DND-41 (cell line): ENCODE measurements around the gene DEFB108B.
"Not testable (repeated sequence)": the region's sequence is repeated elsewhere in the genome, so short reads cannot be mapped to it uniquely, and the experiment has no call there.

Experiments
- ATAC-seq: fragments of 200-7000 bp; cut with Tn5 transposase; 3 replicates; pipeline ENCODE4 v1.9.1; 2021; ENCODE audit warnings: low read depth; ENCODE audit not compliant: insufficient read depth
- DNase-seq: peaks from one replicate; pipeline ENCODE4 v3.0.0-alpha.2; 2020
- H2AFZ ChIP-seq: 2 replicates; pipeline ENCODE4 v1.6.0; 2012; ENCODE audit warnings: low read depth, low read length
- H3K27ac ChIP-seq: 2 replicates; pipeline ENCODE4 v1.5.1; 2012; ENCODE audit warnings: low read length, inconsistent platforms
- H3K27me3 ChIP-seq: fragments of 200-600 bp; sonication (generic); 2 replicates; pipeline ENCODE4 v1.6.0; 2012; ENCODE audit warnings: low read length, mild to moderate bottlenecking, inconsistent platforms; ENCODE audit not compliant: insufficient read depth, poor library complexity
- H3K36me3 ChIP-seq: 2 replicates; pipeline ENCODE4 v1.5.1; 2012; ENCODE audit warnings: low read length, inconsistent platforms; ENCODE audit not compliant: insufficient read depth
- H3K4me1 ChIP-seq: 2 replicates; pipeline ENCODE4 v1.5.1; 2012; ENCODE audit warnings: mild to moderate bottlenecking, low read length; ENCODE audit not compliant: insufficient read depth
- H3K4me2 ChIP-seq: 2 replicates; pipeline ENCODE4 v1.6.0; 2012; ENCODE audit warnings: mild to moderate bottlenecking, moderate library complexity, low read length, inconsistent platforms; ENCODE audit not compliant: insufficient read depth
- H3K4me3 ChIP-seq, 2 experiments: fragments of 200-600 bp in 1 of 2; shearing (Covaris generic) in 1 of 2; 2 replicates each; pipeline ENCODE4 v1.5.1; 2012 to 2016; ENCODE audit warnings: inconsistent platforms in 2 of 2, low read length in 2 of 2, mild to moderate bottlenecking in 2 of 2, low read depth in 1 of 2, moderate library complexity in 1 of 2
- H3K79me2 ChIP-seq: 2 replicates; pipeline ENCODE4 v1.6.0; 2012; ENCODE audit warnings: low read length, inconsistent platforms; ENCODE audit not compliant: insufficient read depth
- H3K9ac ChIP-seq: 2 replicates; pipeline ENCODE4 v1.6.0; 2012; ENCODE audit warnings: low read depth, mild to moderate bottlenecking, inconsistent platforms, low read length, moderate library complexity
- H3K9me3 ChIP-seq: 2 replicates; pipeline ENCODE4 v1.5.1; 2012; ENCODE audit warnings: low read length, moderate library complexity, mild to moderate bottlenecking, inconsistent platforms; ENCODE audit not compliant: insufficient read depth, severe bottlenecking
- H4K20me1 ChIP-seq: 2 replicates; pipeline ENCODE4 v1.6.0; 2012; ENCODE audit warnings: low read length; ENCODE audit not compliant: insufficient read depth
- EZH2 ChIP-seq: IDR thresholded peaks from 3 replicates; pipeline ENCODE4 v1.6.1; 2012; ENCODE audit warnings: borderline replicate concordance, low read depth, mild to moderate bottlenecking, moderate library complexity, low read length, inconsistent platforms; ENCODE audit not compliant: severe bottlenecking
- TF ChIP-seq, protein P1 (sequence below): IDR thresholded peaks from 2 replicates; pipeline ENCODE4 v1.5.1; 2012; ENCODE audit warnings: borderline replicate concordance, low read length, moderate library complexity, mild to moderate bottlenecking; ENCODE audit not compliant: poor library complexity, severe bottlenecking; ENCODE audit errors: extremely low read depth

The DEFB108B gene, protein sequence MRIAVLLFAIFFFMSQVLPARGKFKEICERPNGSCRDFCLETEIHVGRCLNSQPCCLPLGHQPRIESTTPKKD

GRCh38 chr11:71832811-71833210, at the start of gene DEFB108B:
Gene DEFB108B, plus strand, starts transcription at chr11:71833200. Its CDS starts 0 bp downstream, at chr11:71833200.
- H3K36me3 ChIP-seq, H4K20me1 ChIP-seq, H3K27ac ChIP-seq, H3K9me3 ChIP-seq, H2AFZ ChIP-seq, H3K9ac ChIP-seq, H3K79me2 ChIP-seq, H3K4me1 ChIP-seq, H3K27me3 ChIP-seq, DNase-seq, H3K4me3 ChIP-seq, H3K4me2 ChIP-seq, ATAC-seq: not testable (repeated sequence)

- Histone ChIP-seq H3K4me3 (peak overlapping the region; percentile 42 to 82; a peak in 3 of 4 replicates), H2AFZ (peak overlapping the region; percentile 81), H3K27ac (peak overlapping the region; percentile 59), H3K4me1 (peaks cover 20% of the 10 kb centered on the region), H3K4me2 (peak overlapping the region; percentile 89), H3K9ac (peak overlapping the region; percentile 53)
- not testable (repeated sequence) for H4K20me1 ChIP-seq, DNase-seq, H3K27me3 ChIP-seq, H3K79me2 ChIP-seq, H3K36me3 ChIP-seq, H3K9me3 ChIP-seq
- ATAC-seq, result peak; percentile 37
Observed at GRCh38 chr11:71786114-71786847, 46.7 kb upstream of the DEFB108B start.

DNA sequence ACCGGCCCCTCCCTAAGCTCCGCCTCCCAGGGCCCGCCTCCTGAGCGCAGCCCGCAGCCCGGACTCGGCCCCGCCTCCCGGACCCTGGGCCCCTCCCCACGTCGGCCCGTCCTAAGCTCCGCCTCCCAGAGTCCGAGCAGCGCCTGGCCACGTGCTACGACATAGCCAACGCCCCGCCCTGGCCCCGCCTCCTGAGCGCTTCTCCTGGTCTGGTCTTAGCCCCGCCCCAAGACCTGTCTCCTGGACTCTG, 46.2 kb upstream of the DEFB108B start:
- peak; percentile 84 for ATAC-seq
- peak overlapping the region; percentile 95 for H2AFZ ChIP-seq
- not testable (repeated sequence) for H3K27me3 ChIP-seq, H3K79me2 ChIP-seq, H3K9me3 ChIP-seq, H3K36me3 ChIP-seq, H4K20me1 ChIP-seq
- H3K27ac ChIP-seq, result peak overlapping the region; percentile 72
- H3K4me2 ChIP-seq, result peak overlapping the region; percentile 89
- H3K4me1 ChIP-seq, result peaks cover 20% of the 10 kb centered on the region
- peak overlapping the region; percentile 77 for H3K9ac ChIP-seq
- H3K4me3 ChIP-seq, result peak overlapping the region; percentile 20 to 82; a peak in 3 of 4 replicates
- peak; percentile 99 for DNase-seq

DNA sequence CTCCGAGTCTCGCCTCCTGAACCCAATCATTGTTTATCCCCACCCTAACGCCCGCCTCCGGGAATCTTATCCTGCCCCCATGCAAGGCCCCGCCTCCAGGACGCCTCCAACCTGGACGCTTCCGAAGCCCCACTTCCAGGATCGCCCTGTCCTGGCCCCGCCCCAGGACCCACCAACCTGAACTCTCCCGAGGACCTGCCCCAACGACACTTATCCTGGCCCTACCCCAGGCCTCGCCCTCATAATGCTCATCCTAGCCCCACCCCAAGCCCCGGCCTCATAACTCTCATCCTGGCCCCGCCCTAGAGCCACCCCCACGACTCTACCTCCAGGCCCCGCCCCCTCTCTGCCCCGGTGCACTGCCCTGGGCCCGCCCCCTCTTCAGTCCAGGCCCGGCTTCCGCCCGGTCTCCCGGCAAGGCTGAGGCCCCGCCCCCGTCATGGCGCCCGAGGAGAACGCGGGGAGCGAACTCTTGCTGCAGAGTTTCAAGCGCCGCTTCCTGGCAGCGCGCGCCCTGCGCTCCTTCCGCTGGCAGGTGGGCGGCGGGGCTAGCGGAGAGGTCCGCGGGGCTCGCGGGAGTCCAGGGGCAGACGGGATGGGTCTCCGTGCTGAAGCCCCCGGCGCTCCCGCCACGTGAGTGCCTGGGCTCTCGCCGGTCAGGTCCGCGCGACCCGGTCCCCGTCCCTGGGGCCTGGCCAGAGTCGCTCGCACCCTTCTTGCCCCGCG, 45.7 kb upstream of the DEFB108B start:
- Histone ChIP-seq H3K36me3 (no peaks in the 10 kb centered on the region), H3K4me3 (peak overlapping the region; percentile 34 to 82; a peak in 3 of 4 replicates), H4K20me1 (no peaks in the 10 kb centered on the region), H3K9ac (peak overlapping the region; percentile 77), H3K4me2 (peak overlapping the region; percentile 89), H3K9me3 (no peaks in the 10 kb centered on the region), H3K79me2 (no peaks in the 10 kb centered on the region), H3K27ac (peak overlapping the region; percentile 78), H2AFZ (peak overlapping the region; percentile 95), H3K27me3 (no peaks in the 10 kb centered on the region), H3K4me1 (peaks cover 20% of the 10 kb centered on the region)
- TF ChIP-seq, protein P1, sequence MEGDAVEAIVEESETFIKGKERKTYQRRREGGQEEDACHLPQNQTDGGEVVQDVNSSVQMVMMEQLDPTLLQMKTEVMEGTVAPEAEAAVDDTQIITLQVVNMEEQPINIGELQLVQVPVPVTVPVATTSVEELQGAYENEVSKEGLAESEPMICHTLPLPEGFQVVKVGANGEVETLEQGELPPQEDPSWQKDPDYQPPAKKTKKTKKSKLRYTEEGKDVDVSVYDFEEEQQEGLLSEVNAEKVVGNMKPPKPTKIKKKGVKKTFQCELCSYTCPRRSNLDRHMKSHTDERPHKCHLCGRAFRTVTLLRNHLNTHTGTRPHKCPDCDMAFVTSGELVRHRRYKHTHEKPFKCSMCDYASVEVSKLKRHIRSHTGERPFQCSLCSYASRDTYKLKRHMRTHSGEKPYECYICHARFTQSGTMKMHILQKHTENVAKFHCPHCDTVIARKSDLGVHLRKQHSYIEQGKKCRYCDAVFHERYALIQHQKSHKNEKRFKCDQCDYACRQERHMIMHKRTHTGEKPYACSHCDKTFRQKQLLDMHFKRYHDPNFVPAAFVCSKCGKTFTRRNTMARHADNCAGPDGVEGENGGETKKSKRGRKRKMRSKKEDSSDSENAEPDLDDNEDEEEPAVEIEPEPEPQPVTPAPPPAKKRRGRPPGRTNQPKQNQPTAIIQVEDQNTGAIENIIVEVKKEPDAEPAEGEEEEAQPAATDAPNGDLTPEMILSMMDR, result no peak
- no peak for TF ChIP-seq EZH2
- DNase-seq, result peak; percentile 95
- ATAC-seq, result peak; percentile 92
